ENCODE results near the gene VPS39.

GRCh38 chr15:42193383-42193782, 14.7 kb downstream of the VPS39 start:
- no peak for TF ChIP-seq POLR2A (IDR thresholded peaks at IDR 0.05; ENCODE audit: low read length)
- TF ChIP-seq CTCF (IDR thresholded peaks at IDR 0.05), result no peak
- TF ChIP-seq SMC3 (IDR thresholded peaks at IDR 0.05), result no peak
- TF ChIP-seq, protein P1, sequence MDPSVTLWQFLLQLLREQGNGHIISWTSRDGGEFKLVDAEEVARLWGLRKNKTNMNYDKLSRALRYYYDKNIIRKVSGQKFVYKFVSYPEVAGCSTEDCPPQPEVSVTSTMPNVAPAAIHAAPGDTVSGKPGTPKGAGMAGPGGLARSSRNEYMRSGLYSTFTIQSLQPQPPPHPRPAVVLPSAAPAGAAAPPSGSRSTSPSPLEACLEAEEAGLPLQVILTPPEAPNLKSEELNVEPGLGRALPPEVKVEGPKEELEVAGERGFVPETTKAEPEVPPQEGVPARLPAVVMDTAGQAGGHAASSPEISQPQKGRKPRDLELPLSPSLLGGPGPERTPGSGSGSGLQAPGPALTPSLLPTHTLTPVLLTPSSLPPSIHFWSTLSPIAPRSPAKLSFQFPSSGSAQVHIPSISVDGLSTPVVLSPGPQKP (IDR thresholded peaks at IDR 0.05; ENCODE audit: low read depth, low read length), result no peak
- TF ChIP-seq JUN (IDR thresholded peaks at IDR 0.05), result no peak
- TF ChIP-seq RAD21 (conservative IDR thresholded peaks at IDR 0.05 in 1 of 2, IDR thresholded peaks at IDR 0.05 in 1 of 2), result no peak
- TF ChIP-seq ZNF302 (CRISPR knock-in tag; IDR thresholded peaks at IDR 0.05), result no peak
